GM13976 (cell line): Measurements from ENCODE around the gene CYP21A2.

Source experiments
- DNase-seq: peaks from one replicate; pipeline ENCODE4 v3.0.0; 2012; ENCODE audit warnings: low spot score
- CTCF ChIP-seq: IDR thresholded peaks from 2 replicates; pipeline ENCODE4 v1.5.1; 2012; ENCODE audit warnings: borderline replicate concordance, mild to moderate bottlenecking; ENCODE audit not compliant: insufficient read depth; ENCODE audit errors: extremely low read depth, missing control alignments, control extremely low read depth
- in situ Hi-C: fragments of 300-500 bp; cut with MboI; formaldehyde crosslinking; loops from one replicate; pipeline ENCODE4 v1.12.0; 2022; ENCODE audit warnings: low sequenced_read_pairs, mixed read lengths, inconsistent platforms; ENCODE audit not compliant: unreplicated experiment

Gene CYP21A2

GRCh38 chr6:32073101-32073500, 34.9 kb downstream of the CYP21A2 start:
- no peak for DNase-seq
- in situ Hi-C loops, result no loop called here
- TF ChIP-seq CTCF, result no peak

GRCh38 chr6:32073613-32074012, 35.4 kb downstream of the CYP21A2 start:
- in situ Hi-C loops, result no loop called here
- TF ChIP-seq CTCF, result no peak

GRCh38 chr6:32074996-32075532, 36.8 kb downstream of the CYP21A2 start:
- no peak for TF ChIP-seq CTCF
- DNase-seq, result no peak
- in situ Hi-C loops, result no loop called here

More at GRCh38 chr6:32073613-32074012, 35.4 kb downstream of the CYP21A2 start:
- no peak for DNase-seq

GRCh38 chr6:32075781-32076180, 37.6 kb downstream of the CYP21A2 start:
- TF ChIP-seq CTCF, result no peak
- in situ Hi-C loops, result no loop called here

GRCh38 chr6:32076321-32076809, 38.1 kb downstream of the CYP21A2 start:
- in situ Hi-C loops, result no loop called here
- no peak for DNase-seq
- no peak for TF ChIP-seq CTCF

More at GRCh38 chr6:32075781-32076180, 37.6 kb downstream of the CYP21A2 start:
- no peak for DNase-seq

GRCh38 chr6:32079566-32080290, 41.5 kb downstream of the CYP21A2 start:
- TF ChIP-seq CTCF, result no peak
- in situ Hi-C loops, result no loop called here
- DNase-seq, result no peak
